ENCODE data around the gene RNF123.

The RNF123 gene

DNA sequence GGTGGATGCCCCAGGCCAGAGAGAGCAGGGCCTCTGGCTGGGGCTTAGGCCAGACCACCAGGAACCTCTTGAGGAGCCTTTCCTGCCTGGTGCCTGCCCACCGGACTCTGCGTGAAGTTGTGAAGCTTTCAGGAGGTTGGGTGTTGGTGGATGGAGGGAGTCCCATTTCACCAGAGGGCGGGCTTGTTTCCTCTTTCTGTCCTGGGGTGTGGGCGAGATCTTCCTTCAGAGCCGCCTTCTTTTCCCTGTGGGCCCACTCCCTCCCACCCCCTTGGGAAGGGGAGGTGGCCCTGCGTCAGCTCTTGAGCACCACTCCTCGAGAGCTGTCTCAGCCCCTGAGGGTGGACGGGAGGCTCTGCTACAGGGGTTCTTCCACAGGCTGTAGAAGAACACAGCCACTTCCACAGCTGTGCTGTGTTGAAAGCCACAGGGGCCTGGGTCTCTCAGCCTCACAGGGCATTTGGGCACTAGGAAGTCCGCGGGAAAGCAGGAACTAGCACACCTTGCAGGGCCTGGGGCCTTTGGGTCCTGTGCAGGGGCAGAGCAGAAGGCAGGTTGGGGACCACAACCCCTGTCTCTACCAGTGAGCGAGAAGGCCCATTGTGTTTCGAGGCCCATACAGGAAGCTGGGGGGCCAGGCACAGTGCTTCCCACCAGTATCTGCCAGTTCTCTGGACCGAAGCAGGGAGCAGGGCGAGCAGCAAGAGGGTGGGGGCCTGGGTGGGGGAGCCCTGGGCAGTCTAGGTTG lies 28.0 kb downstream of the RNF123 start:
- no peaks in the 10 kb centered on the region for H3K27me3 ChIP-seq
- no peak overlapping the region for H3K4me3 ChIP-seq (ENCODE audit: low read depth, low read length)
- H3K36me3 ChIP-seq = no peaks in the 10 kb centered on the region; the same call in 1 of the 2 replicates
- DNase-seq = no peak
- H3K4me1 ChIP-seq = no peaks in the 10 kb centered on the region
- H3K9me3 ChIP-seq = no peaks in the 10 kb centered on the region
- TF ChIP-seq, protein P1, sequence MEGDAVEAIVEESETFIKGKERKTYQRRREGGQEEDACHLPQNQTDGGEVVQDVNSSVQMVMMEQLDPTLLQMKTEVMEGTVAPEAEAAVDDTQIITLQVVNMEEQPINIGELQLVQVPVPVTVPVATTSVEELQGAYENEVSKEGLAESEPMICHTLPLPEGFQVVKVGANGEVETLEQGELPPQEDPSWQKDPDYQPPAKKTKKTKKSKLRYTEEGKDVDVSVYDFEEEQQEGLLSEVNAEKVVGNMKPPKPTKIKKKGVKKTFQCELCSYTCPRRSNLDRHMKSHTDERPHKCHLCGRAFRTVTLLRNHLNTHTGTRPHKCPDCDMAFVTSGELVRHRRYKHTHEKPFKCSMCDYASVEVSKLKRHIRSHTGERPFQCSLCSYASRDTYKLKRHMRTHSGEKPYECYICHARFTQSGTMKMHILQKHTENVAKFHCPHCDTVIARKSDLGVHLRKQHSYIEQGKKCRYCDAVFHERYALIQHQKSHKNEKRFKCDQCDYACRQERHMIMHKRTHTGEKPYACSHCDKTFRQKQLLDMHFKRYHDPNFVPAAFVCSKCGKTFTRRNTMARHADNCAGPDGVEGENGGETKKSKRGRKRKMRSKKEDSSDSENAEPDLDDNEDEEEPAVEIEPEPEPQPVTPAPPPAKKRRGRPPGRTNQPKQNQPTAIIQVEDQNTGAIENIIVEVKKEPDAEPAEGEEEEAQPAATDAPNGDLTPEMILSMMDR (IDR thresholded peaks at IDR 0.05; ENCODE audit: low read depth, low read length) = no peak

DNA sequence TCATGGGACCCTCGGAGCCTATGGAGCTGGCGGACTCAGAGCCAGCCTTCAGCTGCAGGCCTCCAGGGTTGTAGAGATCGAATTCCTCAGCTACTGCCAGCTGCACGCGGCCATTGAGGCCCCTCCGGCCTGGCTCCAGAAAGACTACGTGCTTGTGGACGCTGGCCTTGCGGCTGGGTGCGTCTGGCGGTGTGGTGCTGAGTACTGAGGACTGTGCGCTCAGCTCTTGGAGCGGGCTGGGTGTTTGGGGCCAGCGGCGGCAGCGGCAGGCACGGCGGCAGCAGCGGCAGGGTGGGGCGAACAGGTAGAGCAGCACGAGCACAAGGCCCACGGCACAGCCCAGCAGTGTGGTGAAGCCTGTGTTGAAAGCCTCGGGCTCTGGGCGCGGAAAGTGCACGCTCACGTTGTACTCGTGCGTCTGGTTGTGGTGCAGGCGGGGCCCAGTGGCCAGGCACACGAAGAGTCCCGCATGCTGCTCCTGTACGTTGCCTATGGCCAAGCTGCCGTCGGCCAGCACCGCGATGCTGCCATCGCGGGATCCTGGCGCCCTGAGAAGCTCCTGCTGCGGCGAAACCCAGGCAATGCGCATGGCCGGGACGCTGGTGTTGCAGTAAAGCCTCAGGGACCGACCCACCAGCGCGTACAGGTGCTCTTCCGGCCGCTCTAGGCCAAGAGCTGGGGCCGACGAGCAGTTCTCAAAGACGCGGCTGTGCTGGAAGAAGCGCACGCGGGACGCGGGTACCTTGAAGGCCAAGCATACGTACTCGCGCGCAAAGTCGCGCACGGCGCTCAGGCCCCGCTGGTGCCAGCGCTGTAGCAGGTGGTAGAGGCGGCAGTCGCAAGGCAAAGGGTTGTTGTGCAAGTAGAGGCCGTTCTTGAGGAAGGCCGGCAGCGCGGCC lies 28.9 kb downstream of the RNF123 start:
- Histone ChIP-seq H3K36me3 (no peaks in the 10 kb centered on the region; the same call in 1 of the 2 replicates), H3K27me3 (no peaks in the 10 kb centered on the region), H3K4me3 (ENCODE audit: low read depth, low read length) (peak overlapping the region; percentile 49; the same call in 1 of the 2 replicates), H3K9me3 (no peaks in the 10 kb centered on the region), H3K4me1 (no peaks in the 10 kb centered on the region)
- no peak for DNase-seq
- TF ChIP-seq, protein P1 (IDR thresholded peaks at IDR 0.05; ENCODE audit: low read depth, low read length) = no peak

GRCh38 chr3:49718858-49719213 lies 29.5 kb downstream of the RNF123 start:
- Histone ChIP-seq H3K4me3 (ENCODE audit: low read depth, low read length) (peak overlapping the region; percentile 49), H3K36me3 (no peaks in the 10 kb centered on the region; the same call in 1 of the 2 replicates)

DNA sequence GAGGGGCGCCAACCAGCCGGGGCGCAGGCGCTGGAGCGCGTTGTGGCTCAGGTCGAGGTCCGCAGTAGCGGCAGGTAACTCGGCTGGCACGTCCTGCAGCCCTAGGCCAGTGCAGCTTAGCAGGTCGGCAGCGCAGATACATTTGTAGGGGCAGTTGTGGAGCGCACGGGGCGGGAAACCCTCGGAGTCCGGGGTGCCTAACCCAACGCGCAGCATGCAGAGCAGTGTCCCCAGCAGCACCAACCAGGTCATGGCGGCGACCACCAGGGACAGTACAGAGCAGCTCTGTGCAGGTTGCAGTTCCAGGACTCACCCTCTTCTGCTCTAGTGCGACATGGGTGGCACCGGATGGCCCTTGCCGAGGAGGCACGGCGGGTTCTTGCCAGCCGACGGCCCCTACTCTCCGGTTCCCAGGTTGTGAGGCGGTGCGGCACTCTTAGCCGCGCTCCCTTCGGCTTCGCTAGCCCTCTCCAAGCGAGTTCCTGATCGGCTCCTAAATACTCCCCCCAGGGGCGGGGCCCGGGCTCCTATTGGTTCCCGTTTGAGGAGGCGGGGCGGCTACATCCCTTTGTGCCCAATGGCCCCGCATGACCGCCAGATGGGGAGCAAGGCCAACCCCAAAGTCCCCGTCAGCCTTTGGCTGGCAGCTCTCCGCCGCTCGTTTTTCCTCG lies 30.0 kb downstream of the RNF123 start, which contains the start of gene AMIGO3:
TSS of gene AMIGO3 (minus strand) at position 471 of the 671 bp plus-strand sequence. CDS start at position 252, 219 bp downstream.
- DNase-seq = peak; percentile 93
- Histone ChIP-seq H3K4me3 (ENCODE audit: low read depth, low read length) (peak within 1 kb of the TSS; percentile 49), H3K27me3 (no peaks in the 10 kb centered on the region), H3K4me1 (no peaks in the 10 kb centered on the region), H3K36me3 (no peaks in the 10 kb centered on the region; the same call in 1 of the 2 replicates), H3K9me3 (no peaks in the 10 kb centered on the region)
- TF ChIP-seq, protein P1 (IDR thresholded peaks at IDR 0.05; ENCODE audit: low read depth, low read length) = no peak; the same call in 1 of the 2 replicates

More at GRCh38 chr3:49718858-49719213, 29.5 kb downstream of the RNF123 start:
- TF ChIP-seq, protein P1 (IDR thresholded peaks at IDR 0.05; ENCODE audit: low read depth, low read length) = no peak
- DNase-seq = no peak
- H3K27me3 ChIP-seq = no peaks in the 10 kb centered on the region
- H3K4me1 ChIP-seq = no peaks in the 10 kb centered on the region
- no peaks in the 10 kb centered on the region for H3K9me3 ChIP-seq

DNA sequence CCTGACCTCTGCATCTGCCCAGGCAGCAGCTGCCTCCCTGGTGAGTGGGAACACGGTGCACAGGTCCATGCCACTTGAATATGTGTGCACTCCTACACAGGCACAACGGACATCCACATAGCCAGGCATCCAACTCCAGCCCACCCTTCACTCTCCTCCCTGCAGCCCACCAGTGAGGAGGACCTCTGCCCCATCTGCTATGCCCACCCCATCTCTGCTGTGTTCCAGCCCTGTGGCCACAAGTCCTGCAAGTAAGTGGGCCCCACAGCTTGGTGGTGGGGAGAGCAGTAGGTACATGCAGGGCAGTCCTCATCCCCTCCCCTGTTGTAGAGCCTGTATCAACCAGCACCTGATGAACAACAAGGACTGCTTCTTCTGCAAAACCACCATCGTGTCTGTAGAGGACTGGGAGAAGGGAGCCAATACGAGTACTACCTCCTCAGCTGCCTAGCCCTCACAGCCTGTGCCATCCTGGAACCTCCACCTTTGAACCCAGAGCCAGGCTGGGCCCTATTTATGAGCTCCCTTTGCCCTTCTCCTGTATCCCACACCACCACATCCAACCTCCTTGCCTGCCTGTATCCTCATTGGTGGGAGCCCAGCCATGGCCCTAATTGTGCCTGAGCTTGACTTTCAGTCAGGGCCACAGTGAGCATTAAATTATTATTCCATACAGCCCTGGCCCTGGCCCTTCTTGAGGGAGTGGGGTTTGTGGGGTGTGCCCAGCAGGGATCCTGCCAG lies 31.7 kb downstream of the RNF123 start:
- Histone ChIP-seq H3K4me1 (no peaks in the 10 kb centered on the region), H3K27me3 (no peaks in the 10 kb centered on the region), H3K4me3 (ENCODE audit: low read depth, low read length) (no peak overlapping the region), H3K36me3 (no peaks in the 10 kb centered on the region; the same call in 1 of the 2 replicates), H3K9me3 (no peaks in the 10 kb centered on the region)
- TF ChIP-seq, protein P1 (IDR thresholded peaks at IDR 0.05; ENCODE audit: low read depth, low read length) = no peak
- no peak for DNase-seq

Measured in BE2C (cell line).